Measurements from ENCODE around the gene GSS.

GRCh38 chr20:34925341-34925740, 30.3 kb downstream of the GSS start:
- TF ChIP-seq CTCF (IDR thresholded peaks at IDR 0.05; ENCODE audit: insufficient read depth, low read length) (no peak), POLR2AphosphoS5 (IDR thresholded peaks at IDR 0.05; ENCODE audit: low read depth) (no peak), GABPA (IDR thresholded peaks at IDR 0.05; ENCODE audit: low read depth) (no peak)
